IMR-90 (cell line): Measurements from ENCODE around the gene IRF4. TPM values are rescaled to one million over a fixed set of nuclear protein-coding genes. Genes with fewer than 3 reads are reported as not detected.

Experiments used
- ATAC-seq: fragments of 200-7000 bp; cut with Tn5 transposase; 2 replicates; pipeline ENCODE4 v1.9.1; 2020; ENCODE audit warnings: low read depth, mild to moderate bottlenecking, moderate library complexity
- BruUV-seq: library from RNA; stranded (reverse); fragments of 400-500 nt; replicated peaks from 2 replicates; lab custom pipeline; 2021; lab: Mats Ljungman, UMichigan
- CTCF ChIA-PET: fragments of 300-600 bp; formaldehyde crosslinking; extraction: SDS; loops from one replicate; lab custom pipeline; 2021; ENCODE audit warnings: antibody characterized with exemption; lab: Yijun Ruan, JAX
- POLR2A ChIA-PET: fragments of 300-600 bp; sonication (Branson Sonifier 250); formaldehyde crosslinking; loops from one replicate; lab custom pipeline; 2022; ENCODE audit warnings: antibody characterized with exemption; ENCODE audit not compliant: unreplicated experiment; lab: Charles Lee
- DNase-seq: peaks from one replicate; pipeline ENCODE4 v3.0.0; 2013
- H2AFZ ChIP-seq: replicated peaks from 2 replicates; pipeline ENCODE3; 2013; ENCODE audit warnings: low read length, mild to moderate bottlenecking; ENCODE audit not compliant: poor library complexity
- H2AK5ac ChIP-seq: 2 replicates; pipeline ENCODE4 v1.6.1; 2013; ENCODE audit warnings: low read depth, low read length, inconsistent platforms
- H2AK9ac ChIP-seq: replicated peaks from 2 replicates; pipeline ENCODE3; 2013; ENCODE audit warnings: mild to moderate bottlenecking, low read depth, low read length, moderate library complexity; ENCODE audit not compliant: poor library complexity
- H2BK120ac ChIP-seq: 2 replicates; pipeline ENCODE4 v1.6.1; 2013; ENCODE audit warnings: low read depth, low read length, inconsistent platforms
- H2BK15ac ChIP-seq: 3 replicates; pipeline ENCODE4 v1.6.1; 2013; ENCODE audit warnings: low read depth, low read length, inconsistent platforms
- H2BK20ac ChIP-seq: 2 replicates; pipeline ENCODE4 v1.6.1; 2013; ENCODE audit warnings: low read depth, mild to moderate bottlenecking, inconsistent platforms, low read length, moderate library complexity
- H2BK5ac ChIP-seq: 2 replicates; pipeline ENCODE4 v1.6.1; 2013; ENCODE audit warnings: mild to moderate bottlenecking, low read depth, low read length, inconsistent platforms; ENCODE audit not compliant: poor library complexity, severe bottlenecking
- H3K14ac ChIP-seq: replicated peaks from 2 replicates; pipeline ENCODE4 v1.6.1; 2013; ENCODE audit warnings: low read depth, low read length, inconsistent platforms
- H3K18ac ChIP-seq: 2 replicates; pipeline ENCODE4 v1.6.1; 2013; ENCODE audit warnings: low read depth, low read length, control low read depth
- H3K23ac ChIP-seq: 2 replicates; pipeline ENCODE4 v1.6.1; 2013; ENCODE audit warnings: low read depth, low read length, inconsistent platforms
- H3K27ac ChIP-seq: 2 replicates; pipeline ENCODE4 v1.5.1; 2013; ENCODE audit warnings: mild to moderate bottlenecking, control low read depth, low read length; ENCODE audit not compliant: insufficient read depth
- H3K27me3 ChIP-seq: 2 replicates; pipeline ENCODE4 v1.6.1; 2013; ENCODE audit warnings: low read length; ENCODE audit not compliant: control insufficient read depth, insufficient read depth
- H3K36me3 ChIP-seq: 2 replicates; pipeline ENCODE4 v1.6.1; 2013; ENCODE audit warnings: low read length, mixed read lengths; ENCODE audit not compliant: control insufficient read depth, insufficient read depth
- H3K4ac ChIP-seq: 2 replicates; pipeline ENCODE4 v1.6.1; 2013; ENCODE audit warnings: low read depth, low read length, inconsistent platforms
- H3K4me1 ChIP-seq: 2 replicates; pipeline ENCODE4 v1.6.1; 2013; ENCODE audit warnings: low read length, mixed read lengths; ENCODE audit not compliant: control insufficient read depth, insufficient read depth
- H3K4me2 ChIP-seq: 2 replicates; pipeline ENCODE4 v1.6.1; 2013; ENCODE audit warnings: low read depth, mild to moderate bottlenecking, control low read depth, low read length, moderate library complexity
- H3K4me3 ChIP-seq: 2 replicates; pipeline ENCODE4 v1.5.1; 2013; ENCODE audit warnings: low read depth, mild to moderate bottlenecking, control low read depth, low read length, moderate library complexity; ENCODE audit not compliant: insufficient read depth
- H3K56ac ChIP-seq: 2 replicates; pipeline ENCODE4 v1.6.1; 2013; ENCODE audit warnings: low read length, inconsistent platforms; ENCODE audit not compliant: insufficient read depth; ENCODE audit errors: extremely low read depth
- H3K79me1 ChIP-seq, 2 experiments: 2 replicates each; pipeline ENCODE4 v1.6.1; 2013; ENCODE audit warnings: low read length in 2 of 2, inconsistent platforms in 1 of 2, low read depth in 1 of 2
- H3K9ac ChIP-seq: 2 replicates; pipeline ENCODE4 v1.6.1; 2013; ENCODE audit warnings: low read depth, low read length, control low read depth
- H3K9me1 ChIP-seq: 2 replicates; pipeline ENCODE4 v1.6.1; 2013; ENCODE audit warnings: low read length, inconsistent platforms; ENCODE audit not compliant: insufficient read depth
- H3K9me3 ChIP-seq: 2 replicates; pipeline ENCODE4 v1.6.1; 2013; ENCODE audit warnings: low read length; ENCODE audit not compliant: control insufficient read depth, insufficient read depth
- H4K20me1 ChIP-seq: 2 replicates; pipeline ENCODE4 v1.6.1; 2013; ENCODE audit warnings: low read length, inconsistent platforms; ENCODE audit not compliant: insufficient read depth
- H4K5ac ChIP-seq: 2 replicates; pipeline ENCODE4 v1.6.1; 2013; ENCODE audit warnings: mild to moderate bottlenecking, low read depth, low read length, control low read depth
- H4K8ac ChIP-seq, 2 experiments: 2 replicates each; pipeline ENCODE4 v1.6.1; 2013; ENCODE audit warnings: low read depth in 2 of 2, low read length in 2 of 2, control low read depth in 1 of 2, inconsistent platforms in 1 of 2
- H4K91ac ChIP-seq: 2 replicates; pipeline ENCODE4 v1.6.1; 2013; ENCODE audit warnings: low read depth, low read length, inconsistent platforms; ENCODE audit not compliant: insufficient read depth
- BHLHE40 ChIP-seq: fragments of 150-350 bp; IDR thresholded peaks from 2 replicates; pipeline ENCODE4 v1.6.1; 2016; ENCODE audit warnings: mild to moderate bottlenecking, low read depth, low read length
- CHD1 ChIP-seq: IDR thresholded peaks from 2 replicates; pipeline ENCODE4 v1.6.1; 2012; ENCODE audit warnings: low read depth, low read length, improper control_type of control experiment
- MAZ ChIP-seq: IDR thresholded peaks from 2 replicates; pipeline ENCODE4 v1.6.1; 2012; ENCODE audit warnings: low read depth, mild to moderate bottlenecking, low read length, improper control_type of control experiment, moderate library complexity, borderline replicate concordance
- MXI1 ChIP-seq: IDR thresholded peaks from 2 replicates; pipeline ENCODE4 v1.6.1; 2012; ENCODE audit warnings: low read depth, mild to moderate bottlenecking, low read length, moderate library complexity, borderline replicate concordance
- POLR2A ChIP-seq: IDR thresholded peaks from 2 replicates; pipeline ENCODE4 v1.6.1; 2012; ENCODE audit warnings: mild to moderate bottlenecking, low read depth, low read length
- RAD21 ChIP-seq: IDR thresholded peaks from 2 replicates; pipeline ENCODE4 v1.6.1; 2012; ENCODE audit warnings: low read length, improper control_type of control experiment
- WGBS, 2 experiments: methylation state at CpG; one replicate each; pipeline versions ENCODE4 v1.1.5 to v1.1.7; 2013; ENCODE audit warnings: missing lambda C conversion rate in 2 of 2; ENCODE audit not compliant: insufficient read length in 1 of 2; ENCODE audit errors: extremely low coverage in 2 of 2; 5-methylcytosine and 5-hydroxymethylcytosine counted together
- dilution Hi-C: fragments of 300-500 bp; cut with HindIII; formaldehyde crosslinking; loops from one replicate; pipeline ENCODE4 v1.14.3; 2018; ENCODE audit warnings: low sequenced_read_pairs; ENCODE audit not compliant: unreplicated experiment
- in situ Hi-C: fragments of 300-500 bp; cut with MboI; formaldehyde crosslinking; loops from 3 replicates; pipeline ENCODE4 v1.14.3; 2019; ENCODE audit warnings: low sequenced_read_pairs, inconsistent platforms, mixed read lengths
- intact Hi-C: fragments of 100-400 bp; cut with micrococcal nuclease; formaldehyde crosslinking; loops from 2 replicates; pipeline ENCODE4 v1.10.0; 2022
- polyA plus RNA-seq, 3 experiments: library from polyadenylated mRNA; depleted of rRNA; stranded (reverse); fragments of >200 nt; gene quantifications; 2 replicates each; pipeline ENCODE4 v1.2.3, GENCODE V29; 2012; ENCODE audit warnings: low replicate concordance in 1 of 3
- total RNA-seq: library from RNA; depleted of rRNA; stranded (reverse); fragments of >200 nt; gene quantifications from 2 replicates; pipeline ENCODE4 v1.2.3, GENCODE V29; 2012
- TF ChIP-seq, protein P1 (sequence below): fragments of 150-350 bp; IDR thresholded peaks from 2 replicates; pipeline ENCODE4 v1.6.1; 2016; ENCODE audit warnings: low read depth, mild to moderate bottlenecking, low read length, moderate library complexity, borderline replicate concordance
- TF ChIP-seq, protein P2 (sequence below): conservative IDR thresholded peaks from 2 replicates; pipeline ENCODE4 v1.5.1; 2012; ENCODE audit warnings: mild to moderate bottlenecking, low read depth, low read length, improper control_type of control experiment

Gene IRF4
- total and polyA plus RNA-seq, 2 of the 4 experiments (the other 2 are of a cell fraction), result not detected

DNA sequence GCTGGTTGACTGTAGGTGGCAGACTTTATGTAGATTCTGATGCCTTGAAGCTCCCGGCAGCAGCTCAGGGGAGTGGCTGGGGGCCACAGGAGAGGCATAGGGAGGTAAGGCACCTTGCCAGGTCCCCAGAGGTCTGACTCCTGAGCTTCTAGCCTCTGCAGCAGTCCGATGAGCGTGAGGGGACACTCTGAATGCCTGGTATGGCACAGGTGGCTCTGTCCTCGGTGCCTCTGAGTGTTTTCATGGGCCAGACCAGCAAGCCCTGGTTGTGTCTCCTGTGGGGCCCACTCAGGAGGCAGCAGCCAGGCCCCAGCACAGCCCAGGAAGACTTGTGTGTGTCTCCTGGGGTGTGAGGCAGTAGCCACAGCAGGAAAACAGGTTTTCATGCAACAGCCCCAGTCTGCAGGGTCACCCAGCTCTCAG lies 39.7 kb upstream of the IRF4 start:
- dilution Hi-C loops (no loop called here), in situ Hi-C loops (no loop called here), intact Hi-C loops (no loop called here)
- no peak overlapping the region for H3K56ac ChIP-seq
- no peak overlapping the region for H2BK120ac ChIP-seq
- ChIA-PET POLR2A (no interaction called here), CTCF (interaction anchor here (1.0 kb wide), 1 partner anchor 11 kb away, joined by 5 read pairs; no protein-coding TSS in a partner anchor)
- no peak overlapping the region for H3K27ac ChIP-seq
- H3K9ac ChIP-seq, result no peak overlapping the region
- H3K14ac ChIP-seq, result no peak overlapping the region
- no peaks in the 10 kb centered on the region for H3K79me1 ChIP-seq
- H3K4ac ChIP-seq, result no peak overlapping the region
- DNase-seq (no peak), ATAC-seq (no peak)
- H3K4me1 ChIP-seq, result no peaks in the 10 kb centered on the region
- H3K4me2 ChIP-seq, result no peak overlapping the region
- H3K9me1 ChIP-seq, result no peaks in the 10 kb centered on the region
- no peak overlapping the region for H2BK20ac ChIP-seq
- H3K23ac ChIP-seq, result no peak overlapping the region
- H3K27me3 ChIP-seq, result no peaks in the 10 kb centered on the region
- 60% methylated on average over 4 of the region's 4 CpGs; no CpG with 5 or more reads in 1 of the 2 experiments for WGBS, 2 experiments
- H4K91ac ChIP-seq, result no peak overlapping the region
- no peak overlapping the region for H4K5ac ChIP-seq
- no peak overlapping the region for H2BK5ac ChIP-seq
- no peak overlapping the region for H2AK9ac ChIP-seq
- BruUV-seq, result no TSS peak
- H4K20me1 ChIP-seq, result no peaks in the 10 kb centered on the region
- no peak overlapping the region for H4K8ac ChIP-seq
- no peak overlapping the region for H3K4me3 ChIP-seq
- no peak overlapping the region for H2AFZ ChIP-seq
- H3K9me3 ChIP-seq, result peaks cover 8% of the 10 kb centered on the region; the same call in 1 of the 2 replicates
- H3K18ac ChIP-seq, result no peak overlapping the region
- H3K36me3 ChIP-seq, result no peaks in the 10 kb centered on the region; the same call in 1 of the 2 replicates
- no peak overlapping the region for H2BK15ac ChIP-seq
- TF ChIP-seq, protein P1, sequence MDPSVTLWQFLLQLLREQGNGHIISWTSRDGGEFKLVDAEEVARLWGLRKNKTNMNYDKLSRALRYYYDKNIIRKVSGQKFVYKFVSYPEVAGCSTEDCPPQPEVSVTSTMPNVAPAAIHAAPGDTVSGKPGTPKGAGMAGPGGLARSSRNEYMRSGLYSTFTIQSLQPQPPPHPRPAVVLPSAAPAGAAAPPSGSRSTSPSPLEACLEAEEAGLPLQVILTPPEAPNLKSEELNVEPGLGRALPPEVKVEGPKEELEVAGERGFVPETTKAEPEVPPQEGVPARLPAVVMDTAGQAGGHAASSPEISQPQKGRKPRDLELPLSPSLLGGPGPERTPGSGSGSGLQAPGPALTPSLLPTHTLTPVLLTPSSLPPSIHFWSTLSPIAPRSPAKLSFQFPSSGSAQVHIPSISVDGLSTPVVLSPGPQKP, result no peak
- TF ChIP-seq MXI1 (no peak), POLR2A (no peak), MAZ (no peak), BHLHE40 (no peak), RAD21 (no peak), CHD1 (no peak)
- TF ChIP-seq, protein P2, sequence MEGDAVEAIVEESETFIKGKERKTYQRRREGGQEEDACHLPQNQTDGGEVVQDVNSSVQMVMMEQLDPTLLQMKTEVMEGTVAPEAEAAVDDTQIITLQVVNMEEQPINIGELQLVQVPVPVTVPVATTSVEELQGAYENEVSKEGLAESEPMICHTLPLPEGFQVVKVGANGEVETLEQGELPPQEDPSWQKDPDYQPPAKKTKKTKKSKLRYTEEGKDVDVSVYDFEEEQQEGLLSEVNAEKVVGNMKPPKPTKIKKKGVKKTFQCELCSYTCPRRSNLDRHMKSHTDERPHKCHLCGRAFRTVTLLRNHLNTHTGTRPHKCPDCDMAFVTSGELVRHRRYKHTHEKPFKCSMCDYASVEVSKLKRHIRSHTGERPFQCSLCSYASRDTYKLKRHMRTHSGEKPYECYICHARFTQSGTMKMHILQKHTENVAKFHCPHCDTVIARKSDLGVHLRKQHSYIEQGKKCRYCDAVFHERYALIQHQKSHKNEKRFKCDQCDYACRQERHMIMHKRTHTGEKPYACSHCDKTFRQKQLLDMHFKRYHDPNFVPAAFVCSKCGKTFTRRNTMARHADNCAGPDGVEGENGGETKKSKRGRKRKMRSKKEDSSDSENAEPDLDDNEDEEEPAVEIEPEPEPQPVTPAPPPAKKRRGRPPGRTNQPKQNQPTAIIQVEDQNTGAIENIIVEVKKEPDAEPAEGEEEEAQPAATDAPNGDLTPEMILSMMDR, result no peak
- no peak overlapping the region for H2AK5ac ChIP-seq
